Measurements from ENCODE around the gene PLXND1. TPM values are rescaled to one million over a fixed set of nuclear protein-coding genes. Genes with fewer than 3 reads are reported as not detected.
"Not testable (repeated sequence)": the region's sequence is repeated elsewhere in the genome, so short reads cannot be mapped to it uniquely, and the experiment has no call there.

PLXND1 gene
- total RNA-seq, 1 donor from 2014 or later, result 233 TPM

DNA sequence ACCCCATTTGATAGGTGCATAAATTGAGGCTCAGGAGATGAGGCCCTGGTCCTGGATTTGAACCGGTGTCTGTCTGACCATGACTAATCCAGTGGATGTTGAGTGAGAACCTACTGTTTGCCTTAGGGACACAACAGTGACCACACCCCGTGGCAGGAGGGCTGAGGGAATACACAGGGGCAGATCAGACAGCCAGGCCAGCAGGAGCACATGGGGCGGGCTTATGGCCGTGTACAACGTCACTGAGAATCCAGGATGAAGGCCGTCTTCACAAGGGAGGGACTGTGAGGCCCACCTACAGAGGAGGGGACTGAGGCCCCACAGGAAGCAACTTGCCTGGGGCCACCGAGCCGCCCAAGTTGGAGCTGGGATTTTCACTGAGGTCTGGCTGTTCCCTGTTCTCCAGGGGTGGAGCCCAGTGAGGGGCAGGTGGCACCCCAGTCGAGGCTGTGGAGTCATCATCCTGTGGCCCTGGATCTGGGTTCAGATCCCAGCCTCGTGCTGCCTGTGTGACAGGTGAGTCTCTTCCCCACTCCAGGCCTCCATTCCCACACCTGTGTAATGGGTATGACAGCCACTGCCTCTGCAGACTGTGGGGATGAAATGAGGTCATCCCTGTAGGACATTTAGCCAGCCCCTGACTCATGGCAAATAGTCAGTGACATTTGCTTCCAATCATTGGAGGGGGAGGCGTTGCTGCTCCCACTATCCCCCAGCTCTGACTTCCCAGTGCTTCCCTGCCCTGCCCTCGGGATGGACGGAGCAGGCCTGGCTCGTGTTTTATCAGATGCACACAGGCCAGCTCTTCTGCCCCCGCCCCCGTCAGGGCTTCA lies 6.3 kb upstream of the PLXND1 start:
- Histone ChIP-seq H3K27me3 (ENCODE audit: low read depth) (no peaks in the 10 kb centered on the region), H3K4me3 (no peak overlapping the region), H3K4me1 (peaks cover 90% of the 10 kb centered on the region), H3K36me3 (no peaks in the 10 kb centered on the region), H3K9me3 (no peaks in the 10 kb centered on the region), H3K27ac (peak overlapping the region; percentile 72)
- intact Hi-C loops (cut with DNase I), result no loop called here
- DNase-seq, result no peak
- TF ChIP-seq, protein P1, sequence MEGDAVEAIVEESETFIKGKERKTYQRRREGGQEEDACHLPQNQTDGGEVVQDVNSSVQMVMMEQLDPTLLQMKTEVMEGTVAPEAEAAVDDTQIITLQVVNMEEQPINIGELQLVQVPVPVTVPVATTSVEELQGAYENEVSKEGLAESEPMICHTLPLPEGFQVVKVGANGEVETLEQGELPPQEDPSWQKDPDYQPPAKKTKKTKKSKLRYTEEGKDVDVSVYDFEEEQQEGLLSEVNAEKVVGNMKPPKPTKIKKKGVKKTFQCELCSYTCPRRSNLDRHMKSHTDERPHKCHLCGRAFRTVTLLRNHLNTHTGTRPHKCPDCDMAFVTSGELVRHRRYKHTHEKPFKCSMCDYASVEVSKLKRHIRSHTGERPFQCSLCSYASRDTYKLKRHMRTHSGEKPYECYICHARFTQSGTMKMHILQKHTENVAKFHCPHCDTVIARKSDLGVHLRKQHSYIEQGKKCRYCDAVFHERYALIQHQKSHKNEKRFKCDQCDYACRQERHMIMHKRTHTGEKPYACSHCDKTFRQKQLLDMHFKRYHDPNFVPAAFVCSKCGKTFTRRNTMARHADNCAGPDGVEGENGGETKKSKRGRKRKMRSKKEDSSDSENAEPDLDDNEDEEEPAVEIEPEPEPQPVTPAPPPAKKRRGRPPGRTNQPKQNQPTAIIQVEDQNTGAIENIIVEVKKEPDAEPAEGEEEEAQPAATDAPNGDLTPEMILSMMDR (IDR thresholded peaks at IDR 0.05), result no peak
- ATAC-seq, result no peak

DNA sequence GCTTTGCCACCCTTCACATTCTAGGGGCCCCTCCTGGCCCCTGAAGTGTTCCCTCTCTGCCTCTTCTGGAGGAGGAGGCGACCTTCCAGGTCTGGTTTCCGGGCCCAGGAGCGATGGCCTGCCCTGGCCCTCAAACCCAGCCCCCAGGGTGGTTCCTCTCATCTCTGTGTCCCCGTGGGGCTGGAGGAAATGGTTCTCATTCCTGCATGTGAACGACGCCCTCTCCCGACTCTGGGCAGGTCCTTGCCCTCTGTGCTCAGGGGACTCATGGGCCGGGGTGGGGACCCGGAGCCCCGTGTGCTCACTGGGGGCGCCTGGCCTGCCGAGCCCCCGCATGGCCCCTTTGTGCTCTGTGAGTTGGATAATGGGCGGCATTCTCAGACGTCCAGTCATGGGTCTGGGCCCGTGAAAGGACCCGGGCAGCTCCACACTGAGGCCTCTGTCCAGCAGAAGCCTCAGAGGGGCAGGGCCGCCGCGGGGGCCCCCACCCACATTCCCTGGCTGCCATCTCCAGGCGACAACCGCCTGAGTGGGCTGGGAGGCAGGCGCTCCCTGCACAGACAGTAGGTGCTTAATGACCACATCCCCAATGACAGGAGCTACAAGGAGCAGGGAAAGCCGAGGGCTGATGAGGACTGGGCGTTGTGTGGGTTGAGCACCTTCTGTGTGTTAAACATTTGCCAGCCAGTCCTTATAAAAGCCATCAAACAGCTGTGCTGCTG lies 5.5 kb upstream of the PLXND1 start:
- no peak overlapping the region for H3K4me3 ChIP-seq
- peaks cover 89% of the 10 kb centered on the region for H3K4me1 ChIP-seq
- peak overlapping the region; percentile 72 for H3K27ac ChIP-seq
- H3K9me3 ChIP-seq, result no peaks in the 10 kb centered on the region
- TF ChIP-seq, protein P1 (IDR thresholded peaks at IDR 0.05), result no peak
- ATAC-seq (peak; percentile 3 to 17), DNase-seq (peak; percentile 52)
- no peaks in the 10 kb centered on the region for H3K27me3 ChIP-seq (ENCODE audit: low read depth)
- intact Hi-C loops (cut with DNase I), result no loop called here
- H3K36me3 ChIP-seq, result no peaks in the 10 kb centered on the region

DNA sequence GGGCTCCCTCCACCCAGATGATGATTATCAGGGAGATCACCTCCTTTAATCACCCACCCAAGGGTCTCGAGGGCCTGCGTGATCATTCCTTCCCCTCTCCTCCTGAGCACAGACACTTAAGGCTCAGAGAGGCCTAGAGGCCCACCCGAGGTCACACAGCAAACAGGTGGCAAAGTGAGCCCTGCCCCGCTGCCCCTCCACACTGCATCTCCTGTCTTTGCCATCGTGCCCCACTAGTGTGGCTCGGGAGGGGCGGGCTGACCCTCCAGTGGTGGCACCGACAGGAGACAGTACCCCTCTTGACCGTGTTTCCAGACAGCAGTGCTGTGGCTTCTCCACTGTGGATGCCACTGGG lies 4.9 kb upstream of the PLXND1 start:
- ATAC-seq, result no peak
- H3K36me3 ChIP-seq, result no peaks in the 10 kb centered on the region
- H3K27ac ChIP-seq, result peak overlapping the region; percentile 72
- no peak overlapping the region for H3K4me3 ChIP-seq
- H3K4me1 ChIP-seq, result peaks cover 84% of the 10 kb centered on the region
- no peaks in the 10 kb centered on the region for H3K27me3 ChIP-seq (ENCODE audit: low read depth)
- H3K9me3 ChIP-seq, result no peaks in the 10 kb centered on the region
- intact Hi-C loops (cut with DNase I), result no loop called here
- TF ChIP-seq, protein P1 (IDR thresholded peaks at IDR 0.05), result no peak
- DNase-seq, result no peak

DNA sequence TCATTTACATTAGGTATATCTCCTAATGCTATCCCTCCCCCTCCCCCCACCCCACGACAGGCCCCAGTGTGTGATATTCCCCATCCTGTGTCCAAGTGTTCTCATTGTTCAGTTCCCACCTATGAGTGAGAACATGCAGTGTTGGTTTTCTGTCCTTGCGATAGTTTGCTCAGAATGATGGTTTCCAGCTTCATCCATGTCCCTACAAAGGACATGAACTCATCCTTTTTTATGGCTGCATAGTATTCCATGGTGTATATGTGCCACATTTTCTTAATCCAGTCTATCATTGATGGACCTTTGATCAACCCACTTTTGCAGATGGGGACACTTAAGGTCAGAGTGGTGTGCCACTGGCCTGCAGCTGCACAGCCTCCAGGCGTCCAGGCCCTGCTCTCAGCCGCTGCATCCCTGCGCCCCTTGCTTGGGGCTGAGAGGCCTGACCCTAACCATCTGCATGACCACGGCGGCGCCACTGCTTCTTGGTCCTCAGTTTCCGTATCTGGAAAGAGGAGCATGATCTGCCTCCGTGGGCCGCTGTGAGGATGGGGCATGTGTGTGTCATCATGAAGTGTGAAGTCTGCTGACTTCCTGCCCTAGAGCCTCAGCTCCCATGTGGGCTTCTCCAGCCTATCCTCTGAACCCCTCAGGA lies 4.4 kb upstream of the PLXND1 start:
- intact Hi-C loops (cut with DNase I); H3K4me3 ChIP-seq; H3K9me3 ChIP-seq; H3K27me3 ChIP-seq (ENCODE audit: low read depth); ATAC-seq; DNase-seq; H3K36me3 ChIP-seq: not testable (repeated sequence)
- peak overlapping the region; percentile 72 for H3K27ac ChIP-seq
- H3K4me1 ChIP-seq, result peaks cover 79% of the 10 kb centered on the region

DNA sequence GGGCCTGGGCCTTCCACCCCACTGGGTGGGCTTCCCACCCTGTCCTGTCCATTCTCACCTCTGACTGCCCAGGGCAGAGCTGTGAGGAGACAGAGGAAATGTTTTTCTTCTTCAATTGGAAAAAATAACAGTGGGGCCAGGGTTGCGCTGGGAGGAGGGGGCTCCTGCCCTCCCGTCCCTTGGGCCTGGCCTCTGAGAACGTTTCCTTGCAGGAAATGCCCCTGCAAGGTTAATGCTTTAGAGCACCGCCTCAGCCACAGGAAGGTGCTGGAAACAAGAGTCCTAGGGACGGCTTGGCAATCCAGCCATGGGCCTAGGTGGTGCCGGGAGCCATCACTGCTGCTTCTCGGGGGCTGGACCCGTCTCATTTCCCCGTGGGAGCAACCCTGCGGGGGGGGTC lies 3.8 kb upstream of the PLXND1 start:
- intact Hi-C loops (cut with DNase I), result no loop called here
- no peaks in the 10 kb centered on the region for H3K27me3 ChIP-seq (ENCODE audit: low read depth)
- peak overlapping the region; percentile 90 for H3K27ac ChIP-seq
- H3K36me3 ChIP-seq, result no peaks in the 10 kb centered on the region
- H3K4me1 ChIP-seq, result peaks cover 72% of the 10 kb centered on the region
- no peak for DNase-seq
- H3K4me3 ChIP-seq, result no peak overlapping the region
- no peak for ATAC-seq
- H3K9me3 ChIP-seq, result no peaks in the 10 kb centered on the region
- TF ChIP-seq, protein P1 (IDR thresholded peaks at IDR 0.05), result no peak

Data from lower lobe of right lung (tissue), 2 donors.